GM23338 (cell line): ENCODE data around the gene HTR2A. TPM values are rescaled to one million over a fixed set of nuclear protein-coding genes. Genes with fewer than 3 reads are reported as not detected.

Experiments used
- ATAC-seq: fragments of 200-7000 bp; cut with Tn5 transposase; 3 replicates; pipeline ENCODE4 v1.9.1; 2020
- DNase-seq: peaks from one replicate; pipeline ENCODE4 v3.0.0-alpha.2; 2015; ENCODE audit warnings: low spot score
- H2AFZ ChIP-seq: fragments of 200-600 bp; sonication (generic); 2 replicates; pipeline ENCODE4 v1.8.0; 2016; ENCODE audit warnings: antibody characterized with exemption, mild to moderate bottlenecking, moderate library complexity
- H3F3A ChIP-seq: fragments of 200-600 bp; sonication (generic); replicated peaks from 2 replicates; pipeline ENCODE4 v1.8.0; 2017; ENCODE audit warnings: antibody characterized with exemption, mixed run types, low read depth
- H3K27ac ChIP-seq: fragments of 200-600 bp; sonication (generic); 2 replicates; pipeline ENCODE4 v1.6.1; 2016; ENCODE audit warnings: low read depth
- H3K27me3 ChIP-seq: fragments of 200-600 bp; sonication (generic); 2 replicates; pipeline ENCODE4 v1.8.0; 2016; ENCODE audit warnings: mild to moderate bottlenecking, mixed run types, moderate library complexity; ENCODE audit not compliant: insufficient read depth
- H3K36me3 ChIP-seq: fragments of 200-600 bp; sonication (generic); 2 replicates; pipeline ENCODE4 v1.8.0; 2016; ENCODE audit warnings: mild to moderate bottlenecking; ENCODE audit not compliant: insufficient read depth
- H3K4me1 ChIP-seq: fragments of 200-600 bp; sonication (generic); 2 replicates; pipeline ENCODE4 v1.8.0; 2016; ENCODE audit warnings: mild to moderate bottlenecking, moderate library complexity; ENCODE audit not compliant: insufficient read depth
- H3K4me2 ChIP-seq: fragments of 200-600 bp; sonication (generic); 2 replicates; pipeline ENCODE4 v1.7.1; 2017; ENCODE audit warnings: mixed run types
- H3K4me3 ChIP-seq: fragments of 200-600 bp; sonication (generic); 2 replicates; pipeline ENCODE4 v1.6.1; 2016; ENCODE audit warnings: mixed run types
- H3K79me2 ChIP-seq: fragments of 200-600 bp; sonication (generic); replicated peaks from 2 replicates; pipeline ENCODE4 v1.8.0; 2017; ENCODE audit warnings: mild to moderate bottlenecking; ENCODE audit not compliant: insufficient read depth
- H3K9me2 ChIP-seq: fragments of 200-600 bp; sonication (generic); 2 replicates; pipeline ENCODE4 v1.8.0; 2017; ENCODE audit not compliant: insufficient read depth
- H4K20me1 ChIP-seq: fragments of 200-600 bp; sonication (generic); replicated peaks from 2 replicates; pipeline ENCODE4 v1.8.0; 2017; ENCODE audit warnings: mild to moderate bottlenecking; ENCODE audit not compliant: insufficient read depth
- H3K27ac Mint-ChIP-seq: 2 replicates; pipeline ENCODE4 v1.8.0; 2020; ENCODE audit warnings: inconsistent platforms, mild to moderate bottlenecking, moderate library complexity, mixed read lengths
- H3K27me3 Mint-ChIP-seq: 3 replicates; pipeline ENCODE4 v1.8.0; 2022; ENCODE audit warnings: low read depth, mild to moderate bottlenecking, moderate library complexity, mixed read lengths, inconsistent platforms; ENCODE audit not compliant: insufficient read depth, poor library complexity
- H3K36me3 Mint-ChIP-seq: 3 replicates; pipeline ENCODE4 v1.8.0; 2021; ENCODE audit warnings: low read depth, mild to moderate bottlenecking, inconsistent platforms, moderate library complexity, mixed read lengths
- H3K4me1 Mint-ChIP-seq: 3 replicates; pipeline ENCODE4 v1.8.0; 2020; ENCODE audit warnings: mild to moderate bottlenecking, inconsistent platforms, mixed read lengths
- H3K4me3 Mint-ChIP-seq: 3 replicates; pipeline ENCODE4 v1.8.0; 2021; ENCODE audit warnings: moderate library complexity, mild to moderate bottlenecking, inconsistent platforms, mixed read lengths
- H3K9me3 Mint-ChIP-seq: 3 replicates; pipeline ENCODE4 v1.8.0; 2020; ENCODE audit warnings: moderate library complexity, mild to moderate bottlenecking, inconsistent platforms, mixed read lengths
- CTCF ChIP-seq, 2 experiments: fragments of 200-600 bp in 1 of 2; sonication (generic) in 1 of 2; conservative IDR thresholded peaks; 2 replicates each; pipeline versions ENCODE4 v1.5.1 to v1.6.1; 2016 to 2017; ENCODE audit warnings: antibody characterized with exemption in 2 of 2, low read depth in 2 of 2, mild to moderate bottlenecking in 2 of 2, moderate library complexity in 1 of 2
- EZH2phosphoT487 ChIP-seq: fragments of 200-600 bp; sonication (generic); IDR thresholded peaks from one replicate; pipeline ENCODE4 v1.8.1; 2018; ENCODE audit warnings: antibody characterized with exemption; ENCODE audit not compliant: unreplicated experiment
- JUNB ChIP-seq: IDR thresholded peaks from one replicate; pipeline ENCODE4 v1.6.1; 2016; ENCODE audit warnings: antibody characterized with exemption; ENCODE audit not compliant: unreplicated experiment
- NANOG ChIP-seq: IDR thresholded peaks from 2 replicates; pipeline ENCODE4 v1.6.1; 2016; ENCODE audit warnings: antibody characterized with exemption, borderline replicate concordance
- STAT1 ChIP-seq: IDR thresholded peaks from one replicate; pipeline ENCODE4 v1.6.1; 2016; ENCODE audit warnings: antibody characterized with exemption; ENCODE audit not compliant: unreplicated experiment
- ZNF114 ChIP-seq: fragments of 250-450 bp; sonication (Bioruptor Pico); IDR thresholded peaks from 2 replicates; pipeline ENCODE4 v1.5.0; 2020; ENCODE audit warnings: mild to moderate bottlenecking, moderate library complexity
- ZNF331 ChIP-seq: fragments of 250-450 bp; sonication (Bioruptor Pico); IDR thresholded peaks from 2 replicates; pipeline ENCODE4 v1.5.0; 2020; ENCODE audit warnings: low read depth, mild to moderate bottlenecking, moderate library complexity
- polyA plus RNA-seq: library from polyadenylated mRNA; unstranded; fragments of >200 nt; fragmentation: Nextera tagmentation; extraction: Ambion mirVana; gene quantifications from 2 replicates; pipeline ENCODE4 v1.2.1, GENCODE V29; 2016
- total RNA-seq: library from RNA; depleted of rRNA; stranded (reverse); fragments of >200 nt; shearing (Covaris generic); gene quantifications from 2 replicates; pipeline ENCODE4 v1.2.3, GENCODE V29; 2014
- TF ChIP-seq, protein P1 (sequence below): IDR thresholded peaks from one replicate; pipeline ENCODE4 v1.6.1; 2018; ENCODE audit warnings: antibody characterized with exemption; ENCODE audit not compliant: unreplicated experiment
- TF ChIP-seq, protein P2 (sequence below): IDR thresholded peaks from 2 replicates; pipeline ENCODE4 v1.6.1; 2016; ENCODE audit warnings: antibody characterized with exemption

Gene HTR2A
- total and polyA plus RNA-seq, 2 experiments from 2014 or later: not detected

DNA sequence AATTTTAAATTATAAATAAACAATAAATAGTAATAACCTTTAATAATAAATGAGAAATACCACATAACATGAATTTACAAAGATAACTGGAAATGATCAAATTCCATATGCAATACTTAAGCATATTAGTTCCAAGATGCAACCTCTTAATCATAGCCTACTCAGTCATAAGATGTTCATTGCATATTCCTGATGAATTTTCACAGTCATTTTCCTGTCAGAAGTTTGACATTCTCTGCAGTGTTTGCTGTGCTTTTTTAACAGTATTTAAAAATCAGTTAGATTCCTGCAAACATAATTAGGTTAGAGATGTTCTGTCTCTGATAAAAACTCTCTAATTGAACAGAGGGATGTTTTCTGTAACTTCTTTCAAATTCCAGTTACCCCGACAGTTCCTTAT, 28.6 kb upstream of the HTR2A start:
- no peaks in the 10 kb centered on the region for H3K36me3 ChIP-seq
- no peak overlapping the region for H2AFZ ChIP-seq
- H3K27ac Mint-ChIP-seq: no peak overlapping the region
- H3K4me1 ChIP-seq: no peaks in the 10 kb centered on the region
- no peak overlapping the region for H3K4me3 ChIP-seq
- TF ChIP-seq EZH2phosphoT487 (no peak), ZNF114 (CRISPR knock-in tag) (no peak), CTCF (conservative IDR thresholded peaks at IDR 0.05; ENCODE audit: low read depth in 2 of 2) (no peak), ZNF331 (no peak), JUNB (no peak)
- TF ChIP-seq, protein P1, sequence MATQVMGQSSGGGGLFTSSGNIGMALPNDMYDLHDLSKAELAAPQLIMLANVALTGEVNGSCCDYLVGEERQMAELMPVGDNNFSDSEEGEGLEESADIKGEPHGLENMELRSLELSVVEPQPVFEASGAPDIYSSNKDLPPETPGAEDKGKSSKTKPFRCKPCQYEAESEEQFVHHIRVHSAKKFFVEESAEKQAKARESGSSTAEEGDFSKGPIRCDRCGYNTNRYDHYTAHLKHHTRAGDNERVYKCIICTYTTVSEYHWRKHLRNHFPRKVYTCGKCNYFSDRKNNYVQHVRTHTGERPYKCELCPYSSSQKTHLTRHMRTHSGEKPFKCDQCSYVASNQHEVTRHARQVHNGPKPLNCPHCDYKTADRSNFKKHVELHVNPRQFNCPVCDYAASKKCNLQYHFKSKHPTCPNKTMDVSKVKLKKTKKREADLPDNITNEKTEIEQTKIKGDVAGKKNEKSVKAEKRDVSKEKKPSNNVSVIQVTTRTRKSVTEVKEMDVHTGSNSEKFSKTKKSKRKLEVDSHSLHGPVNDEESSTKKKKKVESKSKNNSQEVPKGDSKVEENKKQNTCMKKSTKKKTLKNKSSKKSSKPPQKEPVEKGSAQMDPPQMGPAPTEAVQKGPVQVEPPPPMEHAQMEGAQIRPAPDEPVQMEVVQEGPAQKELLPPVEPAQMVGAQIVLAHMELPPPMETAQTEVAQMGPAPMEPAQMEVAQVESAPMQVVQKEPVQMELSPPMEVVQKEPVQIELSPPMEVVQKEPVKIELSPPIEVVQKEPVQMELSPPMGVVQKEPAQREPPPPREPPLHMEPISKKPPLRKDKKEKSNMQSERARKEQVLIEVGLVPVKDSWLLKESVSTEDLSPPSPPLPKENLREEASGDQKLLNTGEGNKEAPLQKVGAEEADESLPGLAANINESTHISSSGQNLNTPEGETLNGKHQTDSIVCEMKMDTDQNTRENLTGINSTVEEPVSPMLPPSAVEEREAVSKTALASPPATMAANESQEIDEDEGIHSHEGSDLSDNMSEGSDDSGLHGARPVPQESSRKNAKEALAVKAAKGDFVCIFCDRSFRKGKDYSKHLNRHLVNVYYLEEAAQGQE: no peak
- H3K9me3 Mint-ChIP-seq: no peaks in the 10 kb centered on the region; the same call in 2 of the 3 replicates
- no peak overlapping the region for H3K4me2 ChIP-seq
- no peak overlapping the region for H3K27ac ChIP-seq
- ATAC-seq (no peak), DNase-seq (no peak)
- no peaks in the 10 kb centered on the region for H3K4me1 Mint-ChIP-seq
- peaks cover 20% of the 10 kb centered on the region; the same call in 1 of the 2 replicates for H3K9me2 ChIP-seq
- no peaks in the 10 kb centered on the region for H3F3A ChIP-seq
- H3K79me2 ChIP-seq: no peaks in the 10 kb centered on the region
- no peaks in the 10 kb centered on the region for H3K36me3 Mint-ChIP-seq
- H4K20me1 ChIP-seq: no peaks in the 10 kb centered on the region
- H3K27me3 ChIP-seq: no peaks in the 10 kb centered on the region
- no peaks in the 10 kb centered on the region for H3K27me3 Mint-ChIP-seq
- H3K4me3 Mint-ChIP-seq: no peak overlapping the region

GRCh38 chr13:46914341-46914740, 17.5 kb upstream of the HTR2A start:
- H3K4me1 Mint-ChIP-seq: no peaks in the 10 kb centered on the region
- DNase-seq (no peak), ATAC-seq (no peak)
- H3K27ac ChIP-seq: no peak overlapping the region
- no peak overlapping the region for H2AFZ ChIP-seq
- no peaks in the 10 kb centered on the region for H3F3A ChIP-seq
- H3K36me3 Mint-ChIP-seq: peaks cover 3% of the 10 kb centered on the region; the same call in 1 of the 3 replicates
- H3K36me3 ChIP-seq: no peaks in the 10 kb centered on the region; the same call in 1 of the 2 replicates
- H3K4me1 ChIP-seq: no peaks in the 10 kb centered on the region
- H3K79me2 ChIP-seq: no peaks in the 10 kb centered on the region
- no peaks in the 10 kb centered on the region for H3K27me3 ChIP-seq
- no peak overlapping the region for H3K4me3 ChIP-seq
- no peaks in the 10 kb centered on the region for H4K20me1 ChIP-seq
- H3K4me3 Mint-ChIP-seq: no peak overlapping the region
- no peak overlapping the region for H3K4me2 ChIP-seq
- H3K9me2 ChIP-seq: peaks cover 3% of the 10 kb centered on the region; the same call in 1 of the 2 replicates
- H3K9me3 Mint-ChIP-seq: peaks cover 11% of the 10 kb centered on the region; the same call in 2 of the 3 replicates
- no peak overlapping the region for H3K27ac Mint-ChIP-seq
- no peaks in the 10 kb centered on the region for H3K27me3 Mint-ChIP-seq
- TF ChIP-seq, protein P1: no peak
- TF ChIP-seq ZNF114 (CRISPR knock-in tag): no peak
- no peak for TF ChIP-seq NANOG
- no peak for TF ChIP-seq STAT1
- TF ChIP-seq, protein P2, sequence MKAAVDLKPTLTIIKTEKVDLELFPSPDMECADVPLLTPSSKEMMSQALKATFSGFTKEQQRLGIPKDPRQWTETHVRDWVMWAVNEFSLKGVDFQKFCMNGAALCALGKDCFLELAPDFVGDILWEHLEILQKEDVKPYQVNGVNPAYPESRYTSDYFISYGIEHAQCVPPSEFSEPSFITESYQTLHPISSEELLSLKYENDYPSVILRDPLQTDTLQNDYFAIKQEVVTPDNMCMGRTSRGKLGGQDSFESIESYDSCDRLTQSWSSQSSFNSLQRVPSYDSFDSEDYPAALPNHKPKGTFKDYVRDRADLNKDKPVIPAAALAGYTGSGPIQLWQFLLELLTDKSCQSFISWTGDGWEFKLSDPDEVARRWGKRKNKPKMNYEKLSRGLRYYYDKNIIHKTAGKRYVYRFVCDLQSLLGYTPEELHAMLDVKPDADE: no peak
- TF ChIP-seq JUNB: no peak
